Measurements from ENCODE around the gene CFAP97D2. TPM values are rescaled to one million over a fixed set of nuclear protein-coding genes. Genes with fewer than 3 reads are reported as not detected.
"Not testable (repeated sequence)": the region's sequence is repeated elsewhere in the genome, so short reads cannot be mapped to it uniquely, and the experiment has no call there.

CFAP97D2 gene
- total and polyA plus RNA-seq, 4 donors = 1.3 to 3.7 (median 1.5) TPM

DNA sequence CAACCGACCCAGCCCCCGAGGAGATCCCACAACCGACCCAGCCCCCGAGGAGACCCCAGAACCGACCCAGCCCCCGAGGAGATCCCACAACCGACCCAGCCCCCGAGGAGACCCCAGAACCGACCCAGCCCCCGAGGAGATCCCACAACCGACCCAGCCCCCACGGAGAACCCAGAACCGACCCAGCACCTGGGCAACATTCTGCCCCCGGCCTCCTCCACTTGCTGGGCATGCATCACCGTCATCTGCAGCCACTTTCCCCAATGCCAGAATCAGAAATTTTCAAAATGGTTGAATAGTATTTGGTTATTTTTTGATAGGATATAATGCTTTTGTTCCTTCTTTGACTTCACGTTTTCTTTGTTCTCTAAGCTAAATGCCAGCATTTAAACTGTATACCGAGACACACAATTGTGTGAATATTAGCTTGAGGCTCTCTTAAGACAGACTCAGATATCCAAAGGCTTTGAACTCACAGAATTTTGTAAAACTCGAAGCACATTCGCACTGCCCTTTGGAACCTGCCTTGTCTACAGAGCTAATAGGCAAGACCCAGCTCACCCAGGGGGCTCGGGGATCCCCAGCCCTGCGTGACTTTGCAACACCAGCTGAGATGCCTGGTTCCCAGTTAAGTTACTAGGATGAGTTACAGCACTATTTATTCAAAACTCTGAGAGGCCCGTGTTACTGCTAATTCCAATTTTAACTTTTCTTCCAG lies 31.1 kb upstream of the CFAP97D2 start:
- no peaks in the 10 kb centered on the region for H3K36me3 ChIP-seq (ENCODE audit: control insufficient read depth in 4 of 4, insufficient read depth in 4 of 4, low read length in 4 of 4)
- H3K27ac ChIP-seq (ENCODE audit: low read depth in 1 of 2, low read length in 1 of 2) = no peak overlapping the region
- 78 to 83% methylated on average over 19 to 22 of the region's 22 CpGs for WGBS, 2 donors
- H3K27me3 ChIP-seq (ENCODE audit: control insufficient read depth in 3 of 3, insufficient read depth in 3 of 3, low read length in 2 of 3) = no peaks in the 10 kb centered on the region
- TF ChIP-seq CTCF (IDR thresholded peaks at IDR 0.05; ENCODE audit: control extremely low read depth, extremely low read depth) = no peak
- H3K9me3 ChIP-seq (ENCODE audit: control insufficient read depth in 4 of 4, insufficient read depth in 3 of 4, low read length in 3 of 4) = no peaks in the 10 kb centered on the region
- H3K9ac ChIP-seq (ENCODE audit: insufficient read depth in 1 of 2, low read length in 2 of 2) = no peak overlapping the region
- H3K4me1 ChIP-seq (ENCODE audit: control insufficient read depth in 5 of 5, insufficient read depth in 5 of 5, low read length in 5 of 5) = peaks cover 0 to 3% (median 3%) of the 10 kb centered on the region in 5 donors
- DNase-seq (no peak), ATAC-seq (ENCODE audit: insufficient read depth, low FRiP score) (no peak)
- no peak overlapping the region for H3K4me3 ChIP-seq

DNA sequence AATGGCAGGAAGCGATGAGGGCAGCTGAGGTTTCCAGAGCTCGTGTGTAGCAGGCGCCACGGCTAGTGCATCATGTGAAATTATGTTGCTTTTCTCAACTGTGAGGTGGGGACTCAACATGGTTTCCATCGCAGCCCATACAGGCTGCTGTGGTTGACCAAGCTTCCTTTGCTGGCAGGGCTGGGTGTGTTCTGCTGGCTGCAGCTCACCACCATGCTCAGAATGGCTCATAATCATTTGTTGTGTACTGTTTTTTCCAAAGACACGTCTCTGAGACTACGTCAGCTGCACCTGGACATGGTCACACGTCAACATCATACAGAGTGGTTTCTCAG lies 30.6 kb upstream of the CFAP97D2 start:
- ATAC-seq (ENCODE audit: insufficient read depth, low FRiP score) (no peak), DNase-seq (no peak)

DNA sequence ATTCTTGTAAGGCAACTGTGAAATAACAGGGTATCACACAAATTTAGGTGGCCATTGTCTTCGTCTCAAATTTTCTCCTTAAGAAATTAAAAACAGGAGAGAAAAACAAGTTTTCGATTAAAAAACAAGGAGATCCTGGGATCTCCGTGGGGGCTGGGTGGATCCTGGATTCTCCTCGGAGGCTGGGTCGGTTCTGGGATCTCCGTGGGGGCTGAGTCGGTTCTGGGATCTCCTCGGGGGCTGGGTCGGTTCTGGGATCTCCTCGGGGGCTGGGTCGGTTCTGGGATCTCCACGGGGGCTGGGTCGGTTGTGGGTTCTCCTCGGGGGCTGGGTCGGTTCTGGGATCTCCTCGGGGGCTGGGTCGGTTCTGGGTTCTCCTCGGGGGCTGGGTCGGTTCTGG lies 30.2 kb upstream of the CFAP97D2 start:
- not testable (repeated sequence) for H3K27ac ChIP-seq (ENCODE audit: low read depth in 1 of 2, low read length in 1 of 2); H3K4me1 ChIP-seq (ENCODE audit: control insufficient read depth in 5 of 5, insufficient read depth in 5 of 5, low read length in 5 of 5); H3K4me3 ChIP-seq; ATAC-seq (ENCODE audit: insufficient read depth, low FRiP score); H3K36me3 ChIP-seq (ENCODE audit: control insufficient read depth in 4 of 4, insufficient read depth in 4 of 4, low read length in 4 of 4); H3K27me3 ChIP-seq (ENCODE audit: control insufficient read depth in 3 of 3, insufficient read depth in 3 of 3, low read length in 2 of 3); DNase-seq; H3K9ac ChIP-seq (ENCODE audit: insufficient read depth in 1 of 2, low read length in 2 of 2); H3K9me3 ChIP-seq (ENCODE audit: control insufficient read depth in 4 of 4, insufficient read depth in 3 of 4, low read length in 3 of 4)
- WGBS, 2 donors = 91 to 93% methylated on average over 19 of the region's 19 CpGs

More for the DNA sequence above, 30.6 kb upstream of the CFAP97D2 start:
- Histone ChIP-seq H3K27ac (ENCODE audit: low read depth in 1 of 2, low read length in 1 of 2) (no peak overlapping the region), H3K27me3 (ENCODE audit: control insufficient read depth in 3 of 3, insufficient read depth in 3 of 3, low read length in 2 of 3) (no peaks in the 10 kb centered on the region), H3K4me1 (ENCODE audit: control insufficient read depth in 5 of 5, insufficient read depth in 5 of 5, low read length in 5 of 5) (peaks cover 0 to 3% (median 0%) of the 10 kb centered on the region in 5 donors), H3K9me3 (ENCODE audit: control insufficient read depth in 4 of 4, insufficient read depth in 3 of 4, low read length in 3 of 4) (no peaks in the 10 kb centered on the region), H3K4me3 (no peak overlapping the region), H3K36me3 (ENCODE audit: control insufficient read depth in 4 of 4, insufficient read depth in 4 of 4, low read length in 4 of 4) (no peaks in the 10 kb centered on the region), H3K9ac (ENCODE audit: insufficient read depth in 1 of 2, low read length in 2 of 2) (no peak overlapping the region)
- no peak for TF ChIP-seq CTCF (IDR thresholded peaks at IDR 0.05; ENCODE audit: control extremely low read depth, extremely low read depth)
- 31 to 59% methylated on average over 8 of the region's 8 CpGs for whole genome bisulfite sequencing, 2 donors

DNA sequence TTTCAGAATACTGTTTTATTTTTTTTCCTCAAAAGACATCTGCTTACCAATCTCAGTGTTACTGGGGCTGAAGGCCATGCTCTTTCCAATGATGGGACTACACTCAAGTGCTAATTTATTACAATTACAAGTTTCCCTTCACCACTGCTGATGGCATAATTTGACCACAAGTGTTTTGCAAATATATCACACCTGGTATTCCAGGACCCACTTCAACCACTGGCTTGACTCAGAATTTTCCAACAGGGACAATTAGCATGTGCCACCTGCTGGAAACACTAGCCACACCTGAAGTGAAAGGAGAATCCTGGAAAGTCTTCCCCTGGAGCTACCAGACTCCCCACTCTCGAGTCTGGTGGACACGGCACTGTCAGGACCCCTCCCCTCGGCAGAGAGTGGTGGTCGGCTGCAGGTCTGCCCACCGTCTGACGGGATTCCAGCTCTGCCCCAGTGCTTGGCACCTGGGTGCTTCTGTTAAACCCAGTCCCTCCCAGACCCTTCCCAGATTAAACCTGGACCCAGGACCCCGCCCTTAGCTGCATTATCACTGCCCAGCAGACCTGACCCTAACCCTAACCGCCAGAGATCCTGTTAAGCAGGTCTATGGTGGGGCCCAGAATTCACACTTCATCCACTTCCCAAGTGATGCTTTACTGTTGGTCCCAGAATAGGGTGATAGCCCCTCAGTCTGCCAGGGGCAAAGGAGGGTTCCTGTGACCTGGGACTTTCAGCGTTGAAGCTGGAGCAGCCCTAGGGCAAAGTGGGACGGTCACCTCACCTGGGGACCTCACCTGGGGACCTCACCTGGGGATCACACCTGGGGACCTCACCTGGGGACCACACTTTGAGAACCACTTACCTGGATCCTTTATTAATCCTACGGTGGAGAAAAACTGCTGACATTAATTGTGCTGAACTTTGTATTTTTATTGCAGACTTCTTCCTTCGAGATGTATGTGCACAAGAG lies 29.0 kb upstream of the CFAP97D2 start:
- ATAC-seq (ENCODE audit: insufficient read depth, low FRiP score) (no peak), DNase-seq (no peak)
- Histone ChIP-seq H3K27me3 (ENCODE audit: control insufficient read depth in 3 of 3, insufficient read depth in 3 of 3, low read length in 2 of 3) (no peaks in the 10 kb centered on the region), H3K36me3 (ENCODE audit: control insufficient read depth in 4 of 4, insufficient read depth in 4 of 4, low read length in 4 of 4) (no peaks in the 10 kb centered on the region), H3K4me3 (no peak overlapping the region), H3K27ac (ENCODE audit: low read depth in 1 of 2, low read length in 1 of 2) (no peak overlapping the region), H3K9ac (ENCODE audit: insufficient read depth in 1 of 2, low read length in 2 of 2) (no peak overlapping the region), H3K4me1 (ENCODE audit: control insufficient read depth in 5 of 5, insufficient read depth in 5 of 5, low read length in 5 of 5) (peaks cover 0 to 5% (median 0%) of the 10 kb centered on the region in 5 donors), H3K9me3 (ENCODE audit: control insufficient read depth in 4 of 4, insufficient read depth in 3 of 4, low read length in 3 of 4) (peaks cover 0 to 2% (median 0%) of the 10 kb centered on the region in 4 donors)
- 87 to 90% methylated on average over 12 of the region's 12 CpGs for WGBS, 2 donors
- TF ChIP-seq CTCF (IDR thresholded peaks at IDR 0.05; ENCODE audit: control extremely low read depth, extremely low read depth) = no peak

Measured in lung (tissue), 12 donors.